DOHH2 (cell line): ENCODE data around the gene UBE2E1.

ENCODE experiments used
- H3F3A ChIP-seq: fragments of 200-600 bp; sonication (generic), shearing (Covaris generic); 2 replicates; pipeline ENCODE4 v1.6.0; 2016; ENCODE audit warnings: antibody characterized with exemption, mild to moderate bottlenecking; ENCODE audit not compliant: control insufficient read depth, insufficient read depth
- H3K27ac ChIP-seq: fragments of 200-600 bp; sonication (generic); 2 replicates; pipeline ENCODE4 v1.5.1; 2014; ENCODE audit warnings: low read depth, mild to moderate bottlenecking, low read length, moderate library complexity
- H3K27me3 ChIP-seq: fragments of 200-600 bp; sonication (generic); 2 replicates; pipeline ENCODE4 v1.6.1; 2014; ENCODE audit warnings: mild to moderate bottlenecking, low read length, mixed read lengths; ENCODE audit not compliant: control insufficient read depth
- H3K36me3 ChIP-seq: fragments of 200-600 bp; sonication (generic); 2 replicates; pipeline ENCODE4 v1.6.1; 2014; ENCODE audit warnings: mild to moderate bottlenecking, low read length, moderate library complexity, mixed read lengths; ENCODE audit not compliant: control insufficient read depth
- H3K4me1 ChIP-seq: fragments of 200-600 bp; sonication (generic); 2 replicates; pipeline ENCODE4 v1.6.1; 2014; ENCODE audit warnings: mild to moderate bottlenecking, low read length, mixed read lengths; ENCODE audit not compliant: control insufficient read depth
- H3K4me2 ChIP-seq: fragments of 200-600 bp; sonication (generic); 2 replicates; pipeline ENCODE4 v1.6.0; 2014; ENCODE audit warnings: mild to moderate bottlenecking, low read length, moderate library complexity
- H3K4me3 ChIP-seq: fragments of 200-600 bp; sonication (generic); 2 replicates; pipeline ENCODE4 v1.5.1; 2014; ENCODE audit warnings: mild to moderate bottlenecking, low read length, mixed read lengths
- H3K79me2 ChIP-seq: fragments of 200-600 bp; sonication (generic); 2 replicates; pipeline ENCODE4 v1.6.1; 2014; ENCODE audit warnings: mild to moderate bottlenecking, low read length, mixed read lengths; ENCODE audit not compliant: control insufficient read depth
- H3K9me2 ChIP-seq: fragments of 200-600 bp; sonication (generic); replicated peaks from 2 replicates; pipeline ENCODE4 v1.6.1; 2014; ENCODE audit warnings: mild to moderate bottlenecking, low read length, mixed read lengths; ENCODE audit not compliant: control insufficient read depth
- H3K9me3 ChIP-seq: fragments of 200-600 bp; sonication (generic); 2 replicates; pipeline ENCODE4 v1.6.1; 2014; ENCODE audit warnings: antibody characterized with exemption, low read length, mixed read lengths; ENCODE audit not compliant: control insufficient read depth, insufficient read depth
- H4K20me1 ChIP-seq: fragments of 200-600 bp; sonication (generic); 2 replicates; pipeline ENCODE4 v1.6.0; 2014; ENCODE audit warnings: low read depth, mild to moderate bottlenecking, antibody characterized with exemption, low read length, moderate library complexity; ENCODE audit not compliant: control insufficient read depth, insufficient read depth
- CTCF ChIP-seq: fragments of 200-600 bp; sonication (generic); IDR thresholded peaks from one replicate; pipeline ENCODE4 v1.5.1; 2014; ENCODE audit warnings: antibody characterized with exemption, mild to moderate bottlenecking, low read depth, low read length; ENCODE audit not compliant: poor library complexity, severe bottlenecking
- EZH2phosphoT487 ChIP-seq: fragments of 200-600 bp; sonication (generic); IDR thresholded peaks from 2 replicates; pipeline ENCODE4 v1.6.1; 2017; ENCODE audit warnings: borderline replicate concordance, mild to moderate bottlenecking, antibody characterized with exemption, low read length, moderate library complexity, mixed read lengths

UBE2E1 gene

GRCh38 chr3:23810343-23811184, 4.8 kb downstream of the UBE2E1 start:
- Histone ChIP-seq H3F3A (peaks cover 20% of the 10 kb centered on the region), H3K9me2 (no peaks in the 10 kb centered on the region), H3K27me3 (no peaks in the 10 kb centered on the region), H3K27ac (no peak overlapping the region), H3K79me2 (peaks cover 68% of the 10 kb centered on the region), H3K4me3 (peak overlapping the region; percentile 77), H3K4me1 (peaks cover 48% of the 10 kb centered on the region), H4K20me1 (peaks cover 4% of the 10 kb centered on the region), H3K4me2 (peak overlapping the region; percentile 69), H3K9me3 (no peaks in the 10 kb centered on the region), H3K36me3 (peaks cover 47% of the 10 kb centered on the region)
- TF ChIP-seq CTCF (peak; percentile 44), EZH2phosphoT487 (no peak)

- peaks cover 74% of the 10 kb centered on the region for H3K79me2 ChIP-seq
- peak overlapping the region; percentile 69 for H3K4me2 ChIP-seq
- peaks cover 4% of the 10 kb centered on the region for H4K20me1 ChIP-seq
These were observed 5.4 kb downstream of the UBE2E1 start for GRCh38 chr3:23811185-23811527.

GRCh38 chr3:23811919-23812318, 6.2 kb downstream of the UBE2E1 start:
- Histone ChIP-seq H3F3A (peaks cover 20% of the 10 kb centered on the region), H3K27ac (no peak overlapping the region), H3K4me3 (no peak overlapping the region), H3K27me3 (no peaks in the 10 kb centered on the region), H3K9me2 (no peaks in the 10 kb centered on the region), H3K4me2 (no peak overlapping the region), H4K20me1 (peaks cover 4% of the 10 kb centered on the region), H3K9me3 (no peaks in the 10 kb centered on the region), H3K79me2 (peaks cover 71% of the 10 kb centered on the region), H3K4me1 (peaks cover 46% of the 10 kb centered on the region), H3K36me3 (peaks cover 53% of the 10 kb centered on the region)
- TF ChIP-seq CTCF (no peak), EZH2phosphoT487 (no peak)

More at GRCh38 chr3:23811185-23811527, 5.4 kb downstream of the UBE2E1 start:
- peak overlapping the region; percentile 77 for H3K4me3 ChIP-seq
- peaks cover 48% of the 10 kb centered on the region for H3K4me1 ChIP-seq
- no peaks in the 10 kb centered on the region for H3K27me3 ChIP-seq
- H3K9me3 ChIP-seq = no peaks in the 10 kb centered on the region
- H3K9me2 ChIP-seq = no peaks in the 10 kb centered on the region
- H3K27ac ChIP-seq = no peak overlapping the region
- H3F3A ChIP-seq = peaks cover 20% of the 10 kb centered on the region
- H3K36me3 ChIP-seq = peaks cover 53% of the 10 kb centered on the region
- TF ChIP-seq EZH2phosphoT487 = no peak
- TF ChIP-seq CTCF = no peak
